Aorta (tissue), 5 donors: Measurements from ENCODE around the gene RND3. TPM values are rescaled to one million over a fixed set of nuclear protein-coding genes. Genes with fewer than 3 reads are reported as not detected.

Source experiments
- ATAC-seq: fragments of 200-7000 bp; cut with Tn5 transposase; one replicate; pipeline ENCODE4 v1.9.1; 2022; ENCODE audit warnings: moderate library complexity; ENCODE audit not compliant: low FRiP score
- DNase-seq, 2 donors: peaks; one replicate each; pipeline ENCODE4 v3.0.0-alpha.2; 2020
- H3K27ac ChIP-seq, 2 donors: one replicate each; pipeline ENCODE4 v1.5.1; 2013; ENCODE audit warnings: low read length in 2 of 2, mild to moderate bottlenecking in 2 of 2, moderate library complexity in 2 of 2, control low read depth in 1 of 2, inconsistent platforms in 1 of 2, low read depth in 1 of 2
- H3K27me3 ChIP-seq, 2 donors: one replicate each; pipeline ENCODE4 v1.6.1; 2013; ENCODE audit warnings: control low read depth in 1 of 2, low read length in 1 of 2, mild to moderate bottlenecking in 1 of 2, moderate library complexity in 1 of 2; ENCODE audit not compliant: insufficient read depth in 2 of 2, control insufficient read depth in 1 of 2
- H3K36me3 ChIP-seq, 2 donors: one replicate each; pipeline ENCODE4 v1.6.1; 2013; ENCODE audit warnings: control low read depth in 1 of 2, low read length in 1 of 2, mild to moderate bottlenecking in 1 of 2; ENCODE audit not compliant: insufficient read depth in 2 of 2, control insufficient read depth in 1 of 2
- H3K4me1 ChIP-seq, 2 donors: one replicate each; pipeline ENCODE4 v1.6.1; 2013; ENCODE audit warnings: low read length in 2 of 2, control low read depth in 1 of 2, mild to moderate bottlenecking in 1 of 2, moderate library complexity in 1 of 2; ENCODE audit not compliant: insufficient read depth in 2 of 2, control insufficient read depth in 1 of 2
- H3K4me3 ChIP-seq, 2 donors: one replicate each; pipeline ENCODE4 v1.5.1; 2013; ENCODE audit warnings: low read length in 2 of 2, control low read depth in 1 of 2, mild to moderate bottlenecking in 1 of 2
- H3K9me3 ChIP-seq: one replicate; pipeline ENCODE4 v1.6.1; 2013; ENCODE audit warnings: mild to moderate bottlenecking, low read length; ENCODE audit not compliant: control insufficient read depth
- WGBS, 2 donors: extraction: QIAGEN DNeasy Blood & Tissue Kit; methylation state at CpG; one replicate each; pipeline ENCODE4 v1.1.7; 2013; 5-methylcytosine and 5-hydroxymethylcytosine counted together
- intact Hi-C, 2 donors: fragments of 100-400 bp; cut with DNase I; formaldehyde crosslinking; loops; one replicate each; pipeline versions ENCODE4 v1.14.2 to v1.15.0; 2022
- polyA plus RNA-seq, 2 donors: library from polyadenylated mRNA; stranded (reverse); fragments of 200-250 nt; gene quantifications; one replicate each; pipeline ENCODE4 v1.2.3, GENCODE V29; 2013
- total RNA-seq, 2 donors: library from RNA; stranded (reverse); fragmentation: NEBNext Ultra II Directional; extraction: Animal tissue kit (Norgen Biotek cat#: 25700); gene quantifications; one replicate each; pipeline ENCODE4 v1.2.1, GENCODE V29; 2021
- donor health status: healthy with polysubstance abuse.
- donor health status: Bipolar disorder and iron deficiency.
- donor health status: DM: no; HTN: no; CAD: no.
- donor health status: DM: no; HTN: no; CAD: no.
- donor health status: DM: yes; HTN: yes; CAD: no.

The RND3 gene
- total and polyA plus RNA-seq, 4 donors, result 16.8 to 67.0 (median 21.1) TPM

DNA sequence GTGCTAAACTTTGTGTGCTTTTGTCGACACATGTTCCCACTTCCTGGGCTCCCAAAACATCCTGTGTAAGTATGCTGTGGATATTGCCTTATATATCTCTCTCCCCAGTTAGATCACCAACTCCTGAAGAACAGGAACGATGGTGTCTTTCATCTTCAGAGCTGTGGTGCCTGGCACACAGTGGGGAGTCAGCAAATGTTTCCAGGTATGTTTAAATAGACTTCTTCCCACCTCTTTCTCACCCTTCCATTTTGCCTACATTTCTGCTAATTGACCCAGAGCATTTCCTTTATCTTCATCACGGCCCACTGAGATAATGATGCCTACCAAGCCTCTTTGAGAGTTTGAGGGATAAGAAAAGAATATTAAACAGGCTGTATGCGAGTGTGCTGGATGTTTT, 60.7 kb downstream of the RND3 start:
- no peak for ATAC-seq
- 88 to 89% methylated on average over 4 of the region's 4 CpGs for WGBS, 2 donors

DNA sequence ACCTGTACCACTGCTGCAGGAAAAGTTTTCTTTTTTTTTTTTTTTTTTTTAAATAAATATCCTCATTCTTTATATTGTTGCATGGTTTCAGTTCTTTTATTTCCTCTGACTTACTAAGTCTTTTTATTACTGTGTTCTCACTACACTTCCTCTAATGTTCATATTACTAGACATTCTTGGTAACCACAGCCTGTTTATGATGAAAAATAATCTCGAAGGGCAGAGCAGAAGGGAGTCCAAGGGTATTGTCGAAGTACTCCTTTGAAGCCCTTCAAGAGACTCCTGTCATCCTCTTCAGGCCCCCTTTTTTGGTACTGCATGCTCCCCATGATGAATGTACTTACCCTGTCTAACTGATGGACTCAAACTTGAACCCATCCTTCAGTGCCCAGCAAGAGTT, 61.2 kb downstream of the RND3 start:
- 66 to 81% methylated on average over 2 of the region's 2 CpGs for WGBS, 2 donors
- H3K27me3 ChIP-seq, result no peaks in the 10 kb centered on the region
- no peak for DNase-seq
- intact Hi-C loops, result no loop called here
- no peaks in the 10 kb centered on the region for H3K4me1 ChIP-seq
- H3K4me3 ChIP-seq, result no peak overlapping the region
- no peak overlapping the region for H3K27ac ChIP-seq
- no peaks in the 10 kb centered on the region for H3K9me3 ChIP-seq
- H3K36me3 ChIP-seq, result no peaks in the 10 kb centered on the region
- ATAC-seq, result no peak

More for the DNA sequence above, 60.7 kb downstream of the RND3 start:
- H3K27me3 ChIP-seq, result no peaks in the 10 kb centered on the region
- no peaks in the 10 kb centered on the region for H3K4me1 ChIP-seq
- H3K9me3 ChIP-seq, result no peaks in the 10 kb centered on the region
- no peaks in the 10 kb centered on the region for H3K36me3 ChIP-seq
- no peak for DNase-seq
- intact Hi-C loops, result no loop called here
- H3K4me3 ChIP-seq, result no peak overlapping the region
- no peak overlapping the region for H3K27ac ChIP-seq

DNA sequence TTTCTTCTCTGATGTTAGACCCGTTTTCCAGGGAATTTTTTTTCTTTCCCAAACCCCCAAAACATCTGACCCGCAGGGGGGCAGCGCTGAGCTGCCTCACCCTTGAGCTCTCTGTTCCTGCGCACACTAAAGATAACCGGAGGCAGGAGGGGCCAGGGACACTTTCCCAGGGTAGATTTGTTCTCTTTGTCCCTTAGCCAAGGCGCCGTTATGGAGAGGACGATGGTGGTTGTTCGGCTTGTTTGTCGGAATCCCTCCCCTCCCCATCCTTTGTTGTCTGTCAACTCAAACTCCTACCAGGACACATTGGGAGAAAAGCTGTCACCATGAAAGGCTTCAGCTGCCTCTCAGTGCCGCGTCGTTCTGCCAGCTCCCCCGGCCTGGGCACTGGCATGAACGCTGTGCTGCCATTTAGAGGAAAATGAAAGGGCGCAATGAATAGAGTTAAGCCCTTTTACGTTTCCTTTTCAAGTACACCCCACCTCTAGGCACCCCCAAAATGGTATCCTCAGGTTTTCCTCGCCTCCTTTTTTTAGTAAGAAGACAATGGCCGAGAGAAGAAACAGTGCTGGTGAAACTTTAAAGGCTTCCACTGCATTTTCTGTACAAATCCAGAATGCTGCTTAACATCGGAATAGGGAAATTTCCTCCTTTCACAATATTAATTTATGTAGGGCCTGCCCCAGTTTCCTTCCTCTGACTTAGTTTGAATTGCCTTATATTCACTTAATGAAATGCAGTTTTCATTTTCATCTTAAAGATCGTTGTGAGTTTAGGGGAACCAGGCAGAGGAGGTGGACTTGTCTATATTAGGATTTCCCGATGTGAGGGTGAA, 62.1 kb downstream of the RND3 start:
- ATAC-seq (peak; percentile 50), DNase-seq (no peak)
- 60 to 62% methylated on average over 22 of the region's 22 CpGs for WGBS, 2 donors
- no peaks in the 10 kb centered on the region for H3K9me3 ChIP-seq
- intact Hi-C loops, result no loop called here
- peaks cover 0 to 2% of the 10 kb centered on the region in 2 donors for H3K4me1 ChIP-seq
- no peaks in the 10 kb centered on the region for H3K27me3 ChIP-seq
- no peak overlapping the region for H3K4me3 ChIP-seq
- no peak overlapping the region for H3K27ac ChIP-seq
- H3K36me3 ChIP-seq, result no peaks in the 10 kb centered on the region

GRCh38 chr2:150424406-150424805, 63.1 kb downstream of the RND3 start:
- WGBS, 2 donors, result 85% methylated on average over 6 of the region's 6 CpGs
- no peak overlapping the region for H3K27ac ChIP-seq
- intact Hi-C loops, result loop anchor here in 1 of 2 donors (5.0 kb wide), 1 partner anchor 63 kb away; the partner anchor contains the start of gene RND3
- no peaks in the 10 kb centered on the region for H3K27me3 ChIP-seq
- H3K9me3 ChIP-seq, result no peaks in the 10 kb centered on the region
- no peaks in the 10 kb centered on the region for H3K36me3 ChIP-seq
- peaks cover 0 to 2% of the 10 kb centered on the region in 2 donors for H3K4me1 ChIP-seq
- no peak overlapping the region for H3K4me3 ChIP-seq
- no peak for ATAC-seq
- DNase-seq, result no peak

GRCh38 chr2:150421126-150421651, 66.3 kb downstream of the RND3 start:
- Histone ChIP-seq H3K4me3 (no peak overlapping the region), H3K9me3 (no peaks in the 10 kb centered on the region), H3K27me3 (no peaks in the 10 kb centered on the region), H3K36me3 (no peaks in the 10 kb centered on the region), H3K4me1 (peaks cover 0 to 2% of the 10 kb centered on the region in 2 donors), H3K27ac (no peak overlapping the region)
- intact Hi-C loops, result loop anchor here in 1 of 2 donors (5.0 kb wide), 1 partner anchor 66 kb away; the partner anchor contains the start of gene RND3
- ATAC-seq (no peak), DNase-seq (no peak)

DNA sequence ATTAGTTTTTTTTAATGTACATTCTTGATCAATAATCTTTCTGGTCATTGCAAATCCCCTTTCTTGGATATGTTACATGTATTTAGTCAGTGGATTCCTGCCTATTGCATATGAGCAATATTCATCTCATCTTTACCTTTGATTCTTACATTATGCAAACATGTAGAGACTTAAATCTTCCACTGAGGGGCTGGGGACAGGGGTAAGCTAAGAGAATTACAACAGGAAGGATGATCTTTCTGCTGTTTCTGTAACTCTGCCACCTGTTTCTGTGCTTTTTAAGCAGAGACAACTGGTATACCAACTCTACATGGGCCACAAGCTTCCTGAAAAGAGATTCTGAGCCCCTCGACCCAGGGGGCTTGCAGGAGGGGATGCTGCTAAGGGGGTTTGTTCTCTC, 68.6 kb downstream of the RND3 start:
- WGBS, 2 donors, result 42 to 57% methylated on average over 1 of the region's 1 CpG
- Histone ChIP-seq H3K27ac (no peak overlapping the region), H3K9me3 (no peaks in the 10 kb centered on the region), H3K27me3 (no peaks in the 10 kb centered on the region), H3K4me1 (peaks cover 0 to 2% of the 10 kb centered on the region in 2 donors), H3K4me3 (no peak overlapping the region), H3K36me3 (no peaks in the 10 kb centered on the region)
- intact Hi-C loops, result no loop called here
- ATAC-seq (no peak), DNase-seq (no peak)
